HCT116 (cell line): Measurements from ENCODE around the gene BRAP. TPM values are rescaled to one million over a fixed set of nuclear protein-coding genes. Genes with fewer than 3 reads are reported as not detected.

ENCODE experiments used
- ATAC-seq: fragments of 200-7000 bp; cut with Tn5 transposase; 2 replicates; pipeline ENCODE4 v1.9.1; 2020; ENCODE audit warnings: mild to moderate bottlenecking, moderate library complexity
- BruUV-seq: library from RNA; stranded (reverse); fragments of 400-500 nt; replicated peaks from 2 replicates; lab custom pipeline; 2021; lab: Mats Ljungman, UMichigan
- CTCF ChIA-PET: fragments of 300-600 bp; sonication (Branson Sonifier 250); formaldehyde crosslinking; loops from one replicate; lab custom pipeline; 2021; ENCODE audit warnings: antibody characterized with exemption; lab: Charles Lee
- POLR2A ChIA-PET: fragments of 300-600, 350-600 bp; sonication (Branson Sonifier 250); formaldehyde crosslinking; loops from one replicate; lab custom pipeline; 2021; ENCODE audit warnings: antibody characterized with exemption; lab: Charles Lee
- RAD21 ChIA-PET, 2 experiments: fragments of 300-600 bp; sonication (Branson Sonifier 250); formaldehyde crosslinking; loops; one replicate each; lab custom pipeline; 2023; ENCODE audit warnings: low total read pairs in 2 of 2; ENCODE audit not compliant: uncharacterized antibody in 2 of 2, unreplicated experiment in 2 of 2, low non-redundant PET in 1 of 2; lab: Charles Lee
- DNase-seq: peaks from one replicate; pipeline ENCODE4 v3.0.0-alpha.2; 2010; ENCODE audit warnings: low read depth, low spot score
- H2AFZ ChIP-seq: fragments of 200-600 bp; shearing (Covaris generic), sonication (generic); 2 replicates; pipeline ENCODE4 v1.6.1; 2017; ENCODE audit warnings: low read depth, mixed run types, mixed read lengths, antibody characterized with exemption, low read length; ENCODE audit not compliant: poor library complexity, severe bottlenecking
- H3K27ac ChIP-seq: 2 replicates; pipeline ENCODE4 v1.5.1; 2012; ENCODE audit warnings: low read depth, low read length
- H3K27me3 ChIP-seq: fragments of 200-600 bp; sonication (generic); 2 replicates; pipeline ENCODE4 v1.6.1; 2016; ENCODE audit warnings: mixed run types, low read length, mixed read lengths; ENCODE audit not compliant: insufficient read depth
- H3K36me3 ChIP-seq, 2 experiments: fragments of 200-500 bp in 1 of 2; fragments of 200-600 bp in 1 of 2; sonication (Bioruptor generic) in 1 of 2; sonication (generic) in 1 of 2; 2 replicates each; pipeline versions ENCODE4 v1.5.1 to v1.6.1; 2014 to 2016; ENCODE audit warnings: low read length in 2 of 2, inconsistent platforms in 1 of 2, mixed read lengths in 1 of 2, mixed run types in 1 of 2; ENCODE audit not compliant: insufficient read depth in 2 of 2, control insufficient read depth in 1 of 2
- H3K4me1 ChIP-seq, 2 experiments: fragments of 200-600 bp in 1 of 2; sonication (generic) in 1 of 2; 2 replicates each; pipeline versions ENCODE4 v1.5.1 to v1.6.1; 2012 to 2017; ENCODE audit warnings: low read length in 2 of 2, inconsistent platforms in 1 of 2, mild to moderate bottlenecking in 1 of 2, mixed read lengths in 1 of 2, mixed run types in 1 of 2, moderate library complexity in 1 of 2; ENCODE audit not compliant: insufficient read depth in 2 of 2, control insufficient read depth in 1 of 2
- H3K4me2 ChIP-seq: fragments of 200-600 bp; sonication (generic); 2 replicates; pipeline ENCODE4 v1.6.1; 2017; ENCODE audit warnings: mixed run types, low read length, mixed read lengths
- H3K4me3 ChIP-seq, 2 experiments: fragments of 200-600 bp in 1 of 2; sonication (generic) in 1 of 2; replicated peaks in 1 of 2; 2 replicates each; pipeline ENCODE4 v1.5.1; 2011 to 2016; ENCODE audit warnings: low read length in 2 of 2, control low read depth in 1 of 2, low read depth in 1 of 2, mild to moderate bottlenecking in 1 of 2, mixed read lengths in 1 of 2, mixed run types in 1 of 2
- H3K79me2 ChIP-seq: fragments of 200-600 bp; sonication (generic); 2 replicates; pipeline ENCODE4 v1.6.1; 2017; ENCODE audit warnings: mild to moderate bottlenecking, mixed run types, low read length, moderate library complexity, mixed read lengths; ENCODE audit not compliant: insufficient read depth
- H3K9ac ChIP-seq: fragments of 200-600 bp; sonication (generic); 2 replicates; pipeline ENCODE4 v1.6.1; 2016; ENCODE audit warnings: low read length, mixed read lengths
- H3K9me2 ChIP-seq: fragments of 200-600 bp; sonication (generic), shearing (Covaris generic); 2 replicates; pipeline ENCODE4 v1.6.1; 2017; ENCODE audit warnings: mixed run types, mild to moderate bottlenecking, moderate library complexity; ENCODE audit not compliant: insufficient read depth
- H3K9me3 ChIP-seq, 2 experiments: fragments of 200-500 bp in 1 of 2; fragments of 200-600 bp in 1 of 2; sonication (Bioruptor generic) in 1 of 2; sonication (generic) in 1 of 2; 2 replicates each; pipeline ENCODE4 v1.6.1; 2014 to 2017; ENCODE audit warnings: low read length in 2 of 2, mixed read lengths in 2 of 2, inconsistent platforms in 1 of 2, low read depth in 1 of 2, mild to moderate bottlenecking in 1 of 2, mixed run types in 1 of 2, moderate library complexity in 1 of 2; ENCODE audit not compliant: control insufficient read depth in 1 of 2, insufficient read depth in 1 of 2
- H4K20me1 ChIP-seq: fragments of 200-600 bp; sonication (generic), shearing (Covaris generic); 2 replicates; pipeline ENCODE4 v1.6.1; 2017; ENCODE audit warnings: mixed run types, mild to moderate bottlenecking, moderate library complexity; ENCODE audit not compliant: insufficient read depth
- POLR2A ChIP-seq: IDR thresholded peaks from 2 replicates; pipeline ENCODE4 v1.7.0; 2011; ENCODE audit warnings: borderline replicate concordance; ENCODE audit not compliant: insufficient read depth, insufficient read length; ENCODE audit errors: extremely low read depth
- RAD21 ChIP-seq: IDR thresholded peaks from 2 replicates; pipeline ENCODE4 v1.6.1; 2012; ENCODE audit warnings: low read depth, mild to moderate bottlenecking
- SP1 ChIP-seq: IDR thresholded peaks from 2 replicates; pipeline ENCODE4 v1.6.1; 2012; ENCODE audit warnings: low read depth
- SRF ChIP-seq: IDR thresholded peaks from 2 replicates; pipeline ENCODE4 v1.6.1; 2012; ENCODE audit warnings: low read depth
- TCF7L2 ChIP-seq: IDR thresholded peaks from 2 replicates; pipeline ENCODE4 v1.7.0; 2011; ENCODE audit warnings: borderline replicate concordance, inconsistent platforms; ENCODE audit not compliant: insufficient read depth, insufficient read length; ENCODE audit errors: extremely low read depth
- YY1 ChIP-seq: IDR thresholded peaks from 2 replicates; pipeline ENCODE4 v1.6.1; 2011; ENCODE audit warnings: low read length, low read depth, moderate library complexity, mild to moderate bottlenecking; ENCODE audit not compliant: insufficient replicate concordance; ENCODE audit errors: extremely low read depth
- ZBTB33 ChIP-seq: IDR thresholded peaks from 2 replicates; pipeline ENCODE4 v1.6.1; 2011; ENCODE audit warnings: mild to moderate bottlenecking, low read length, moderate library complexity; ENCODE audit not compliant: insufficient replicate concordance; ENCODE audit errors: extremely low read depth
- intact Hi-C: fragments of 100-400 bp; cut with micrococcal nuclease; formaldehyde crosslinking; loops from 2 replicates; pipeline ENCODE4 v1.10.0; 2022
- total RNA-seq: library from RNA; stranded (reverse); gene quantifications from one replicate; pipeline ENCODE4 v1.2.1, GENCODE V29; 2021; ENCODE audit not compliant: unreplicated experiment

Gene BRAP
- total RNA-seq, 1 experiment from 2014 or later = 16.7 TPM

GRCh38 chr12:111606767-111607230 is 79.0 kb downstream of the BRAP start:
- intact Hi-C loops = no loop called here
- ChIA-PET POLR2A (no interaction called here), CTCF (no interaction called here), RAD21 (no interaction called here)
- Histone ChIP-seq H3K4me2 (no peak overlapping the region), H3K4me3 (no peak overlapping the region), H3K27ac (no peak overlapping the region), H3K4me1 (no peaks in the 10 kb centered on the region), H3K9me3 (no peaks in the 10 kb centered on the region), H4K20me1 (no peaks in the 10 kb centered on the region), H3K9ac (no peak overlapping the region), H3K9me2 (no peaks in the 10 kb centered on the region), H3K27me3 (no peaks in the 10 kb centered on the region), H3K79me2 (no peaks in the 10 kb centered on the region), H2AFZ (no peak overlapping the region), H3K36me3 (no peaks in the 10 kb centered on the region)
- BruUV-seq = no TSS peak
- DNase-seq (no peak), ATAC-seq (no peak)
- TF ChIP-seq ZBTB33 (no peak), SRF (no peak), TCF7L2 (no peak), POLR2A (no peak), YY1 (no peak), RAD21 (no peak), SP1 (no peak)
